ENCODE results near the gene CSH2.

The CSH2 gene

DNA sequence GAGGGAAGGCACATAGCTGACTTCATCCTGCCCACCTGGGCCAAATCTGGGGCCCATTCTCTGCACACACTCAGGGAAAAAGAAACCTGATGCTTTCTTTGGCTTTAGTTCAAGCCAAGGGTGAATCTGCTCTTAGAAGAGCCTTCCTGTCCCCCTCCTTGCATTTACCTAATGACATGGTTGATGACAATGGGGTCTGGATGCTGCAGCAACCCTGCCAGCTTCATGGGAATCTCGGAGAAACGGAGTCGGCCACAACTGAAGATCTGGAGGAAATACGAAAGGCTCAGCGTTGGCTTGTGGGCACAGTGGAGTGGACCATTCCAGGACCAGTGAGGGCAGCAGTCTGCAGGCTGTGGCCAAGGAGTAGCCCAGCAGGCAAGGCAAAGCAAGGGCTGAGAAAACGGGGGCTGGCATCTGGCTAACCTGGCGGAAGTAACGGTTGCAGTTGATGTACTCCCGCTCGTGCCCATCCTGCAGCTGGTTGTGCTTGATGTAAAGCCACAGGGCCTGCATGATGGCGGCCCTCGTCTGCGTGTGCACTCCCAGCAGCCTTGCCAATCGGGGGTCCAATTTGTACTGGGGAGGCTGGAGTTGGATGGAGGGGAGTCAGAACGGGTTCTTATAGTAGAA is 39.6 kb downstream of the CSH2 start:
- no peak for DNase-seq

- DNase-seq, result no peak
Measured at GRCh38 chr17:63833026-63833740, 40.3 kb downstream of the CSH2 start.

DNA sequence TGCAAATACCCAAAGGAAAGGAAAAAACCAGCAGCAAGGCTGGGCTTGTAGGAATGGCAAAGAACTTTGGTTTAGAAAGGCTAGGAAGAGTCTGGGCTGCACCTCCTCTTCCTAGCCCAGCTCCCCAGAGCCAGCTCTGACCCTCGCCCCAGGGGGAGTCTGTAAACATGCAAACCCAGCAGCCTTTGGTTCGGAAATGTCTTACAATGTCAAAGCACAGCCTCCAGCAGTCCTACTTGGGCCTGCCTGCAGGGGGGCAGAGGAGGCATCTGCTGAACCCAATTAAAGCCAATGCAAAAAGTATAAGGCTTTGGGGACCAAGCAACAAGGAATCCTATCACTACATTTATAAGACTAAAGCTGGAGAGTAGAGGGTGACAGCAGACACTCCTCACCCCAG is 41.0 kb downstream of the CSH2 start:
- no peak for DNase-seq

- DNase-seq, result no peak
Measured at GRCh38 chr17:63832014-63832413, 41.5 kb downstream of the CSH2 start.

DNA sequence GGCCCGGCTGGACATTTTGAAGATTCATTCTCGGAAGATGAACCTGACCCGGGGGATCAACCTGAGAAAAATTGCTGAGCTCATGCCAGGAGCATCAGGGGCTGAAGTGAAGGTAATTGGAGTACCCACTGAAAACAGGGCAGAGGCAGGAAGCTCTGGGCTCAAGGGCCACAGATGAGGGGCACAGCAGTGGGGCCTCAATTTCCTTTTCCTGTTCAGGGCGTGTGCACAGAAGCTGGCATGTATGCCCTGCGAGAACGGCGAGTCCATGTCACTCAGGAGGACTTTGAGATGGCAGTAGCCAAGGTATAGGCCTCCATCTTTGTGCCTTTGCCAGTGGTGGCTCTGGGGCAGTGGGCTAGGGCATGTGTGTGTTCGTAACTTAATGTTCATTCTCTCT is 42.0 kb downstream of the CSH2 start:
- no peak for DNase-seq

GRCh38 chr17:63830904-63831491 is 42.5 kb downstream of the CSH2 start:
- DNase-seq, result no peak

- no peak for DNase-seq
Measured at GRCh38 chr17:63830278-63830677, 43.2 kb downstream of the CSH2 start.

- DNase-seq, result no peak
Measured at GRCh38 chr17:63828936-63829335, 44.5 kb downstream of the CSH2 start.

DNA sequence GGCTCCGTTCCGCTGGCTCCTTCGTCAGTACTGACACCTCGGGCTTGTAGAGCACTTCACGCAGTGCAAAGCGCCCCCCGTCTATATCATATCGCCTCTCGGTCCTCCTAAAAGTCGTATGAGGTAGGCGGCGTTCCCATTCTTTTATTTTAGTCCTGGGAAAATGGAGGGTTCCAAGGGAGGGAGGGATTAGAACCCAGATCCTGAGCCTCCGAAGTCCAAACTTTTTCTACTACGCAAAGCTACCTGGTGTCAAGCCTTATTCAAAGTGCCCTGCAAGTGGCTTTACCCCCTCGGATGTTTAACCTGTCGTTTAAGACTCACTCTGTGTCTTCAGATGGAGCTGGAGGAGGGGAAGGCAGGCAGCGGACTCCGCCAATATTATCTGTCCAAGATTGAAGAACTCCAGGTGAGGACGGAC is 45.7 kb downstream of the CSH2 start:
- no peak for DNase-seq

DNA sequence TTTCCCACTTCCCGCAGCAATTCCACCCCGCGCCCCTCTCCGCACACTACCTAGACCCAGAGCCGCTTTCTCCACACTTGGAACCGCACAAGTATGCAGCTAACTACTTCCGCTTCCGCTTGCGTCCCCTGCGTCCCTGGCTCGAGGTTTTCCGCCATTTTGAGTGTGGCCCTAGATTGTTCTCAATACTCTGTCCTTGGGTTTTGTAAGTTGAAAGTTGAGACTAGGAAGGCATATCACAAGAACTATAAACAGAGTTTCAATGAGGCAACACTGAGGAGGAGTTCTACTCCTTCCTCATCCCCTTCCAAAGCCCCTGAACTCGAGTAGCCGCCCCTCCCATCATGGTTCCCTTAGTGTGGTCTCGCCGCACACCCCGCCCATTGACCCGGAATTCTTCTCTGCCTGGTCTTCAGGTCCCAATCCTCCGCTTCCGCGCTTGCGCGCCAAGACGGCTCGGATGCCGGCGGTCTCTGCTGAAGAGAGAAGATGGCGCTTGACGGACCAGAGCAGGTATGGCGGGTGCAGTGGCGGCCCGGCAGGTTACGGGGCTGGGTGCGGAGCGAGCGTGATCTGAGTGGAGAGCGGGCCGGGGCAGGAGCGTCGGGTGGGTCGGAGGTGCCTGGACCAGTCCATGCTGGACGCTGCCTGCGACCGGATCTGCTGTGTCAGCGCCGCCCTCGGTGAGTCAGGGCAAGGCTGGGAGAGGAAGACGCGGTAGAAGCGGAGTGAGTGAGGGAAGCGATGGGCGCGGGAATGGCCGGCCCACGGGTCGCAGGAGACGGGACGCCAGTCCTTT is 46.3 kb downstream of the CSH2 start, which contains the start of the genes FTSJ3 and PSMC5:
FTSJ3 (minus strand) TSS at position 662 of the 799 bp plus-strand sequence. CDS start 761 bp downstream, outside the sequence.
PSMC5 (plus strand) TSS at position 430 of the 799 bp plus-strand sequence; CDS start at position 490, 60 bp downstream.
- peak; percentile 88 for DNase-seq

GRCh38 chr17:63826468-63827001 is 46.9 kb downstream of the CSH2 start:
- no peak for DNase-seq

DNA sequence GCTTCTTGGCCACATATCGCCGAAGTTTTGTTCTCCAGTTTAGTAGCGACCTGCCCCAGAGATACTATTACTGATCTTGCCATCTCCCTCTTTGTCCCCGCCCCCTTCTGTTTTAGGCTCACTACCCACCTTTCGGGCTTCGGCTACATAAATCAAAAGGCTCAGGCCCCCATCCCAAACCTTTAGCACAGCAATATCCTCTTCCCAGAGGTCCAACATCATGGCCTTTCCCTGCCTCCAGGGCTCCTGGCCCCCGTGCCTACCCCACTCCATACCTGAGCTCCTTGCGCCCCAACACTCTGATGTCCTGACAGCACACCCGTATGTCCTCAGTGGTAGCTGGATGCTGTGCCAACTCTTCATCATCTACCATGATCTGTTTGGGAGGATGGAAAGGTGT is 49.1 kb downstream of the CSH2 start:
- no peak for DNase-seq

DNA sequence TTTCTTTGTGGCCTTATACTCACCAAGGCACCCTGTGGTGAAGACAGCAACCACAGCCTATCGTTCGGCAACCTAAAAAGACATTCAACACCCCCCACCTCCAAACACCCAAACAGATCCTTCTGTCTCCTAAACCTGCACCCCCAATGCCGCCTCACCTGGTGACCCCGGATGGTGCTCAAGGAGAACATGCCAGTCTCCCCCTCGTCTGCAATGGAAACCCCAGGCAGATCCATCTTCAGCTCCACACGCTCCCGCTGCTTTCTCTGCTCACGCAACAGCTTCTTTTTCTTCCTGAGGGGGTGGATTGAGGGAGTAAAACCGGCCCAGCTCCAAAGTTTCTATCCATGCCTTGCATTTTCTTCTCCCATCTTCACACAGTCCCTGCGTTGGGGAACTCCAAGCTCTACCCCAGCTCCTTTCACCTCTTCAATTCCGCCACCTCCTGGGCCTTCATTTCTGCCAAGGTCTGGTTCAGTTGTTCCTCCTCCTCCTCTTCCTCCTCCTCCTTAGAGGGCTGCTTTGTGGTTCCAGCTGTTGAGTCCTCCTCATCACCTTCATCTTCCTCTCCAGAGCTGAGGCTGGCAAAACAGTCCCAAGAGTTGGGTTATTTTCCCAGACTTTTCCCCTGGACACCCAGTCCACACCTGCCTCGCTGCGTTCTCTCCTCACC is 49.7 kb downstream of the CSH2 start:
- DNase-seq, result no peak

GRCh38 chr17:63822537-63822936 is 50.9 kb downstream of the CSH2 start:
- no peak for DNase-seq

Measured in NCI-H1048 (cell line).